NCI-H1048 (cell line): ENCODE measurements around the gene ARHGDIG.
A peak's percentile ranks its signal among the peaks of the same experiment; 100 is the strongest.
"Not testable (repeated sequence)": the region's sequence is repeated elsewhere in the genome, so short reads cannot be mapped to it uniquely, and the experiment has no call there.

Source experiments
- DNase-seq: peaks from one replicate; lab custom pipeline; 2025; lab: John Stamatoyannopoulos, UW

Gene ARHGDIG

DNA sequence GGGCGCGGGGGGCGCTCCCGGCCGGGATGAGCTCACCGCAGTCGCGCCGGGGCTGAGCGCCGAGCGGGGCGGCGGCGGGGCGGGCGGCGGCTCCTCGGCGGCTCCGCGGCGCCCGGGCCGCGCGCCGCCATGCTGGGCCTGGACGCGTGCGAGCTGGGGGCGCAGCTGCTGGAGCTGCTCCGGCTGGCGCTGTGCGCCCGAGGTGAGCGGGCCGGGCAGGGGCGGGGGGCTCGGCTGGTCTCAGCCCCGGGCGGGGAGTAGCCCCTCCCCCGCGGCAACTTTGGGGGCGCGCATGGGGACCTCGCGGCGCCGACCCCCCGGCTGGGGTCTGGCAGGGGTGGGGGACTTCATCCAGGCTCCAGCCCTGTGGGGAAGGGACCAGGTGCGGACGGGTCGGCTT is at the start of gene ARHGDIG:
Gene ARHGDIG (plus strand): TSS at position 40 of the 400 bp plus-strand sequence. CDS start 90 bp downstream, at position 130.
- no peak for DNase-seq

DNA sequence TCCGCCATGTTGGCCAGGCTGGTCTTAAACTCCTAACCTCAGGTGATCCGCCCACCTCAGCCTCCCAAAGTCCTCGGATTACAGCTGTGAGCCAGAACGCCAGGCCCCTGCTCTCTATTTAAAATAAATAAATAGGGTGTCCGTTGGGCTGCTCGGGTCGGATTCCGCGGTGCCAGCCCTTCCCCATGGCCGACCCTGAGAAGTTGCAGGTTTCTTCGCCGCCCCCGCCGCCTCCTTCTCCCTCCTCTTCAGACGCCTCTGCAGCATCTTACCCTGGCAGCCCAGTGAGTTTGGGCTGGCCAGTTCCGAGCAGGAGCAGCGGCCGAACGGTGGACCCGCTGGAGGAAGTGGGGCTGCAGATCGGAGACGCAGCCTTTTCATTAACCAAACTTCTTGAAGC is 49.4 kb upstream of the ARHGDIG start:
- DNase-seq: no peak

DNA sequence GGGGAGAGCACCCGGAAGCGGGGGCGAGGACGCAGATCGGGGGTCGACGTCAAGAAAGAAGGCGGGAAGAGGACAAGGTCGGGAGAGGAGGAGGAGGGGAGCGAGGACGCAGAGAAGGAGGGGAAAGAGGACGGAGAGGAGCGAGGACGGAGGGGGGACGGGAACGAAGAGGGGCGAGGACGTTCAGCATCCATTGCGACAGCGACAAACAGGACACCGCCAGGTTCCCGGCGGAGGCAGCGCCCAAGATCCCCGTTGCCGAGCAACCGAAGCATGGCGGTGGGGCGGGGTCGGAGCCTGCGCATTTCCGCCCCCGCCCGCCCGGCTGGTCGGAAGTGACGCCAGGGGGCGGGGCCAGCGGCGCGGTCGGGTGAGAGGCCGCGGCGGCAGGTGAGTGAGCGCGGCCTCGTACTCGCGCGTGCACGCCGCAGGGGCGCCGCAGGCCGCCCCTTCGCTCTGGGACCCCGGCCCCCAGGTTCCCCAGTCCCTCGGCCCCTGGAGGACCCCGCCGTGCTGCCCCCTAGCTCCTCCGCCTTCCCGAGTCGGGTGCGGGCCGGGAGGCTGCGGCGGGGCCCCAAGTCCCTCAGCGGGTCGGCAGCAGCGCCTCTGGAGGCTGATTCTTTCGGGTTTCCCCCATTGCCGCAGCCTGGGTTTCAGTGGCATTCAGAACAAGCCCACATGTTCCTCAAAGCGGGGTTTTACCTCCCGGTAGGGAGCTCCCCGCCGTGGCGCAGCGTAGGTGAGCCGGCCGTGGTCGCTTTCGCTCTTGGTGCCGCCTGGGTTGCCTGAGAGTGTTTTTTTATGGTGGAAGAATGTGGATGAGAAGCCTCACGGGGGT is 45.7 kb upstream of the ARHGDIG start, which contains the start of gene FAM234A:
Gene FAM234A (plus strand): TSS at position 354 of the 838 bp plus-strand sequence. CDS start 19,593 bp downstream, outside the sequence.
- peak; percentile 27 for DNase-seq

DNA sequence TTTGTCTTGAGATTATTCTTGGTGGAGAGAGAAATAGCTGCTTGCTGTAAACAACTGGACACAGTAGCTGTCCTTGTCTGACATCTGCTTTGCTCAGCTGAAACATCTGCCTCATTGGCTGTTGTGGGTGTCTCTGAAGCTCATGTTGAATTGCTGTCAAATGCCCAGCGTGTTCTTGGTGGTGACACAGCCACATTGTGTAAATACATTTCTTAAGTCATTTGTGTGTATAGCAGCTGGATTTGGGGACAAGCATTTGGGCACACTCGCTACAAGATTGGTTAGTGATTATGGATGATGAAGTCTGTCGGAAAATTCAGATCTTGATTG is 40.5 kb upstream of the ARHGDIG start:
- no peak for DNase-seq

DNA sequence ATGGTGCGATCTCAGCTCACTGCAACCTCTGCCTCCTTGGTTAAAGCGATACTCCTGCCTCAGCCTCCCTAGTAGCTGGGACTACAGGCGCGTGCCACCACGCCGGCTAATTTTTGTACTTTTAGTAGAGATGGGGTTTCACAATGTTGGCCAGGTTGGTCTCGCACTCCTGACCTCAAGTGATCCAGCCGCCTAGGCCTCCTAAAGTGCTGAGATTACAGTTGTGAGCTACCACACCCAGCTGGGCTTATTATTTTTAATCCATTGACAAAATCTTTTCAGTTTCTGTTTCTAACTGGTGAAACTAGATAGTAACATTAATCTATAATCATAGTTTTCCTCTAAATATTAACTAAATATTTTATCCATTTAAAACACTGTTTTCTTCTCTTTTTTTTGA is 39.8 kb upstream of the ARHGDIG start:
- no peak for DNase-seq

DNA sequence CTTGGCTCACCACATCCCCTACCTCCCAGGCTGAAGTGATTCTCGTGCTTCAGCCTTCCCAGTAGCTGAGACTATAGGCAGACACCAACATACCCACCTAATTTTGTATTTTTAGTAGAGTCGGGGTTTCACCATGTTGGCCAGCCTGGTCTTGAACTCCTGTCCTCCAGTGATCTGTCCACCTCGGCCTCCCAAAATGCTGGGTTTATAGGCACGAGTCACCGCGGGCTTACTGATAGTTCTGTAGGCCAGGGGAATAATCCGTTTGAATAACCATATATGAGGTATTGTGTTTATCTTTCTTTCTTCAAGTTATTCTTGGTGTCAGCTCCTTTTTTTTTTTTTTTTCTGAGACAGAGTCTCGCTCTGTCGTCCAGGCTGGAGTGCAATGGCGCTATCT is 38.1 kb upstream of the ARHGDIG start:
- DNase-seq: no peak

DNA sequence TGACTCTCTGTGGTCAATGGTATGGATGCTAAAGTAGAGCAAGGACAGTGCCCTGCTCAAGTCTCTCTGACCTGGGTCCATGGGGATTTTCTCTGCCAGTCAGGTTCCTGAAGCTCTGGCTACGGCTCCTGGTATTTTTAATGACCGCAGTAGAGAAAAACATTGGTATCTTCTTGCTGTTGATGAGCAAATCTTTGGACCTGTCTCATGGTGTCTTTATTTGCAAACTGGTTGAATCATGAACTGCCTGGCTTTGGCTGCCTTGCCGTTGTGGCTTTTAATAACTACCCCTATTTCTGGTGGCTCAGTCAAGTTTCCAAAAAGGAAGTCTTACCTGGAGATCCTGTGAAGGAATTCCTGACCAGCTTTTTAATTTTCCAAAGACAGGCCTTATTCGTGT is 37.0 kb upstream of the ARHGDIG start:
- DNase-seq: no peak

DNA sequence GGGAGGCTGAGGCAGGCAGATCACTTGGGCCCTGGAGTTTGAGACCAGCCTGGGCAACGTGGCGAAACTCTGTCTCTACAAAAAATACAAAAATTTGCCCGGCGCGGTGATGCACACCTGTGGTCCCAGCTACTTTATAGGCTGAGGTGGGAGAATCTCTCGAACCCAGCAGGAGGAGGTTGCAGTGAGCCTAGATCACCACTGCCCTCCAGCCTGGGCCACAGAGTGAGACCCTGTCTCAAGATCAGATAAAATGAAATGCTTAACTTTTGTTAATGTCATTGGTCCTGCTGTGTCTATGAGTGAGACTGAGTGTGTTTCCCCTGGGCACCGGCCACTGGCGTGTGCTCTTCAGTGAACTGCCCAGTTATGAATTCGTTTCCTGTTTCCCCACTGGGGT is 35.3 kb upstream of the ARHGDIG start:
- no peak for DNase-seq

DNA sequence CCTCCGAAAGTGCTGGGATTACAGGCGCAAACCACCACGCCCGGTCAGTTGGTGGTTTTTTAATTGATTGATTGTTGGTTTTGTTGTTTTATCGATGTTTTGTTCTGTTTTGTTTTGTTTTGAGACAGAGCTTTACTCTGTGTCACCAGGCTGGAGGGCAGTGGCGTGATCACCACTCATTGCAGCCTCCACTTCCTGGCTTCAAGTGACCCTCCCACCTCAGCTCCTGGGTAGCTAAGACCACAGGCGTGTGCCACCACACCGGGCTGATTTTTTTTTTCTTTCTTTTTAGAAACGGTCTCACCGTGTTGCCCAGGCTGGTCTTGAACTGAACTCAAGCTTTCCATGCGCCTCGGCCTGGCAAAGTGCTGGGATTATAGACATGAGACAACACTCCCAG is 33.4 kb upstream of the ARHGDIG start:
- DNase-seq: no peak

DNA sequence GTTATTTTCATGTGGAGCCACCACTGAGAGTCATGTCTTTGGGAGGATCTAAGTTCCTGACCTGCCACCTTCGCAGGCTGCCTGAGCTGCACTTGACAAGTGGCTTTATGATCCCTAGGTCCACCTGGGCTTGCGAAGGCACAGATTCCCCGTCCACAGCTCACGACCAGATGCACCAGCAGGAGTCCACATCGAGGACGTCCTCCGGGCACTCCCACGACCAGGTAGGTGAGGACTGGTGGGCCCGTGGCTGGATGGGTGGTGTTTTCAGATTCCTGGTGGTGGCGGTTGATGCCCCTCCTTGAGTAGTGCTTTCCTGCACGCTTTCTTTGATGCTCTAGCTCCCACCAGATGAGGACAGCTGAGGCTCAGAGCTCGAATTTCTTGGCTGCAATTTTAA is 31.0 kb upstream of the ARHGDIG start:
- no peak for DNase-seq

DNA sequence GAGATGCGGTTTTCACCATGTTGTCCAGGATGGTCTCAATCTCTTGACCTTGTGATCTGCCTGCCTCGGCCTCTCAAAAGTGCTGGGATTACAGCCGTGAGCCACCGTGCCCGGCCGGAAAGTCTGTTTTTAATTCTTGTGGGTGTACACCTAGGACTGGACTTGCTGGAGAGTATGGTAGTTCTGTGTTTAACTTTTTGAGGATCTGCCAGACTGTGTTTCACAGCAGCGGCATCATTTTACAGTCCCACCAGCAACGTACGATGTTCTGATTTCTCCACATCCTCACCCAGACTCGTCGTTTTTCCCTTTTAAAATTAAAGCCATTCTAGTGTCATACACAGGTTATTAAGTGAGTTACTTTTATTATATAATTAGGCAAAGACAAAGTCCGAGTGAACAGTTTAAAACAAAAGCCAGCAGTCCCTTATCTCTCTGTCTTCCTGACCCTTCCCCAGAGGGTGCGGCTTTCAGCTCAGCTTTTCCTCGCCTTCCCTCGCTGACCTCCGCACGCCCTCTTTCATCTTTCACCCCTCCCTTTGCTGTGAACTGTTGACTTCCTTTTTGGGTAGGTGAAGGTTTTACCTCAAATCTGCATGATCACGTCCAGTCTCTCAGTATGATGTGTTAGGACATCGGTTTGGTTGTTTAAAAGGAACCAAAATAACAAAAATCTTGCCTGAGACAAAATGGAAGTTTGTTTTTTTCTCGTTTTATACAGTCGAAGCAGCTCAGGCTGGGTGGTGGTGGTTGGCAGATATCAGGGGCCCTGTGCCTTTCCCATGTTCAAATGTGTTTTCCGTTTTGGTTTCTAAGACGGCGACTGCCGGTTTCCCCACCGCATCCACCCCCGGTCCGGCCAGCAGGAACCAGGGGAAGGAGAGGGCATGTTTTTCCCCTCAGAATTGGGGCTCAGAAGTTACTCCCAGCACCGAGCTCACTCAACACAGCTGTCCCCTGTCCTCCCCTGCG is 27.7 kb upstream of the ARHGDIG start:
- DNase-seq: no peak

DNA sequence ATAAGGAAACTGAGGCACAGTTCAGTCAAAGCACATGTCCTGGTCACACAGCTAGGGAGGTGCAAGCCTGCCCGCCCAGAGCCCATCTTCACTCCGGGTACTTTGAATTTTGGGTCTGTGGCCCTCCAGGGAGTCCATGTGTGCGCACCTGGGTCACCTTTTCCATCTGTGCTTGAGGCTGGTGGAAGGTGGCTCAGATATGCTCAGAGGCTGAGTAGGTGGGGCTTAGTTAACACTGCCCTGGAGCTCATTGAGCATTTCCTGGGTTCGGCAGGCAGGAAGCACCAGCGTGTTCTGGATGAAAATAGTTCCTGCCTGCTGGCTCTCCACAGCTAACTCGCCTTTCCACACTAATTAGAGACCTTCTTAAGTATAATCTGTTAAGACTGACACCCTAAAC is 26.6 kb upstream of the ARHGDIG start:
- no peak for DNase-seq

DNA sequence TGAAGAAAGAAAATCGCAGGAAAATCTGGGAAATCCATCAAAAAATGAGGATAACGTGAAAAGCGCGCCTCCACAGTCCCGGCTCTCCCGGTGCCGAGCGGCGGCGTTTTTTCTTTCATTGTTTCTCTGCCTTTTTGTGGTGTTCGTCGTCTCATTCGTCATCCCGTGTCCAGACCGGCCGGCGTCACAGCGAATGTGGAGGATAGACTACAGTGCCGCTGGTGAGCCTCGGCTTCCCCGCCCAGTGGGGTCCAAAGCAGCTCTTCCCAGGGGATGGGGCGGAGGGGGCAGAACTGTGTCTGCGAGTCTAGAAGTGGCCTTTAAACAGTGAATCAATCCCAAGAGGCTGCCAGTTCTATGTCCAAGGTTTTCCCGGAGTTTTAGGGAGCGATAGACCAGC is 25.9 kb upstream of the ARHGDIG start:
- no peak for DNase-seq

DNA sequence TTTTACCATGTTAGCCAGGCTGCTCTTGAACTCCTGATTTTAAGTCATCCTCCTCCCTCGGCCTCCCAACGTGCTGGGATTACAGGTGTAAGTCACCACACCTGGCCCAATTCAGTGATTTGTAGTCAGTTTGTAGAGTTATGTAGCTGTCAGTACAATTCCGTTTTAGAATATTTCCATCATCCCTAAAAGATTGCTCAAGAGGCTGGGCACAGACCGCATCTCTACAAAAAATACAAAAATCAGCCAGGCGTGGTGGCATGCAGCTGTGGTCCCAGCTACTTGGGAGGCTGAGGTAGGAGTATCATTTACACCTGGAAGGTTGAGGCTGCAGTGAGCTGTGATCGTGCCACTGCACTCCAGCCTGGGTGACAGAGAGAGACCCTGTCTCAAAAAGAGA is 25.2 kb upstream of the ARHGDIG start:
- DNase-seq: no peak

DNA sequence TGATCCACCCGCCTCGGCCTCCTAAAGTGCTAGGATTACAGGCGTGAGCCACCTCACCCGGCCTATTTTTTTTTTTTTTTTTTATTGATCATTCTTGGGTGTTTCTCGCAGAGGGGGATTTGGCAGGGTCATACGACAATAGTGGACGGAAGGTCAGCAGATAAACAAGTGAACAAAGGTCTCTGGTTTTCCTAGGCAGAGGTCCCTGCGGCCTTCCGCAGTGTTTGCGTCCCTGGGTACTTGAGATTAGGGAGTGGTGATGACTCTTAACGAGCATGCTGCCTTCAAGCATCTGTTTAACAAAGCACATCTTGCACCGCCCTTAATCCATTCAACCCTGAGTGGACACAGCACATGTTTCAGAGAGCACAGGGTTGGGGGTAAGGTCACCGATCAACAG is 22.3 kb upstream of the ARHGDIG start:
- DNase-seq: not testable (repeated sequence)

DNA sequence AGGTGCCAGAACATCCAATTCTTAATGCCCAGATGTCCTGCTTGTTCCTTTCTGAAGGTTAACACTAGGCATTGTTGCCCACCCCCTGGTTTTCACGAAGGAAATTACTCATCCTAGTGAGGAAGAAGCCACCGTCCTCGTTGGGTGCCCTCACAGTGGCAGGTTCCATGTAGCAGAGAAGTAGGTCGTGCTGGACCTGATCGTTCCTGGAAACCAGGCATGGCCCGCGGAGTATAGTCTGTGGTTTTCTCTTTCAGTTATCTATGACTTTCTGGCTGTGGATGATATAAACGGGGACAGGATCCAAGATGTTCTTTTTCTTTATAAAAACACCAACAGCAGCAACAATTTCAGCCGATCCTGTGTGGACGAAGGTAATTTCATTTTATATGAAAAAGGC is 21.2 kb upstream of the ARHGDIG start:
- no peak for DNase-seq

DNA sequence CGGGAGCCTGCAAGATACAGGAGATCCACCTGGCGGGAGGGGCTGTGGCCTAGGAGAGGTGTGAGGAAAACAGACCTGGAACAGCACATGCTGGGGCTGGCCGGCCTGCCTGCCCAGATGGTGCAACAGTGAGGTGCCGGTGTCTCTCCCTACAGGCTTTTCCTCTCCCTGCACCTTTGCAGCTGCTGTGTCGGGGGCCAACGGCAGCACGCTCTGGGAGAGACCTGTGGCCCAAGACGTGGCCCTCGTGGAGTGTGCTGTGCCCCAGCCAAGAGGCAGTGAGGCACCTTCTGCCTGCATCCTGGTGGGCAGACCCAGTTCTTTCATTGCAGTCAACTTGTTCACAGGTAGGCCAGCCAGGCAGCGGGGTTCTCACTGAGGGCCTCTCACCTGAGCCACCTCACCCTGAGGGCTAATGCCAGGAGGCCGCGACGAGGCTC is 20.6 kb upstream of the ARHGDIG start:
- DNase-seq: no peak

DNA sequence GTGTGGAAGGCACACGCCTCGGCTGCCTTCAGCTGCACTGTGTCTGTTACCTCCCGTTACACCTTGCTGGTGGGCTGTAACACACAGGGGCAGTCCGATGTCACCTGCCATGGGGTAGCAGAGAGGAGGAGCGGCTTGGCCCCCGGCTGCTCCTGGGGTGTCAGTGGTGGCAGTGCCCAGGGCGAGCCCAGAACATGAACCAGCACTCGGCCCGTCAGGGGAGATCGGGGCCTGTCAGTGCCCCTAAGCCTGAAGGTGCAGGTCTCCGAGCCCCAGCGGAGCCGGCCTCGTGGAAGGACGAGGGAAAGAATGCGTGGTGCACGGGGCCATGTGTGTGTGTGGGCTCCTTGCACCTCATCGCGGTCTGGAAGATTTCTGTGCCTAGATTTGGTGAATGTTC is 20.1 kb upstream of the ARHGDIG start:
- no peak for DNase-seq

DNA sequence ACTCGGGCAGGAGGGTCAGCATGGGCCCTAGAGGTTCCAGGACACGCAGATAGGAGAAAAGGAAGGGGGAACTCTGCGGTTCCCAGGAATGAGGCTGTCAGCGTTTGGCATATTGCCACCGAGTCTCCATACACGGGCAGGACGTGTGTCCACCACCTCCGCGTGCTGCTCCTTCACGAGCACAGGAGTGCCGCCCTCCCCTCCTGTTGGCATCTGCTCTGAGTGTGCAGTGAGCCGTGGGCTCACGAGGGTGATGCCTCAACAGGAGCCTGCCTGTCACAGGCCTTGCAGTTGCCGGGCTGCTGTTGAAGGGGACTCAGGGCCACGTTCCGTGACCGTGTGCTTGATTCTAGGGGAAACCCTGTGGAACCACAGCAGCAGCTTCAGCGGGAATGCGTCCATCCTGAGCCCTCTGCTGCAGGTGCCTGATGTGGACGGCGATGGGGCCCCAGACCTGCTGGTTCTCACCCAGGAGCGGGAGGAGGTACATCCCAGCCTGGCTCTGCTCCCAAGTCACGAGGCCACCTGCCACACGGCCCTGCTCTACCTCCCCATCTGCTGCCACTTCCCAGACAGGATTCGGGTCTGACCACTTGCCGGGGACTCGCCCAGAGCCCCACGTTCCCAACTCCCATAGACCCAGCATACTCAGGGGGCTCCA is 19.2 kb upstream of the ARHGDIG start:
- no peak for DNase-seq

DNA sequence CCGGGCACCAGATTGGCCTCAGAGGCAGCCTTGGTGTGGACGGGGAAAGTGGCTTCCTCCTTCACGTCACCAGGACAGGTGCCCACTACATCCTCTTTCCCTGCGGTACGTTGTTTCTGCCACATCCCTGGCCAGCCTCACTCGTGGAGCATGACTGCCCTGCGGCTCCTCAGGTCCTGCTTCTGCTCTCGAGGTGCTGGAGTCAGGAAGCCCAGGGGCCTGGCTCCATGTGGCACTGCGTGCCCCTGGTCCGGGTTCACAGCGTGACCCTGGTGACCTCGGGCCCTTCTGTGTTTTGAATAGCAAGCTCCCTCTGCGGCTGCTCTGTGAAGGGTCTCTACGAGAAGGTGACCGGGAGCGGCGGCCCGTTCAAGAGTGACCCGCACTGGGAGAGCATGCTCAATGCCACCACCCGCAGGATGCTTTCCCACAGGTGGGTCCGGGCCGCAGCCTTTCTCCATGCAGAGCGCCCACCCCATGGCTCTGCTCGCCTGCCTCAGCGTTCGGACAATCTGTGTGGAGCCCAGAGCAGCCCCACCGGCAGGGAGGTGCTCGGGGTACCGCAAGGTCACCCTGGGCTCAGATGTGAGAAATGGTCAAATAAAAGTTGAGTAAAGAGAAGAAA is 18.2 kb upstream of the ARHGDIG start:
- DNase-seq: no peak

DNA sequence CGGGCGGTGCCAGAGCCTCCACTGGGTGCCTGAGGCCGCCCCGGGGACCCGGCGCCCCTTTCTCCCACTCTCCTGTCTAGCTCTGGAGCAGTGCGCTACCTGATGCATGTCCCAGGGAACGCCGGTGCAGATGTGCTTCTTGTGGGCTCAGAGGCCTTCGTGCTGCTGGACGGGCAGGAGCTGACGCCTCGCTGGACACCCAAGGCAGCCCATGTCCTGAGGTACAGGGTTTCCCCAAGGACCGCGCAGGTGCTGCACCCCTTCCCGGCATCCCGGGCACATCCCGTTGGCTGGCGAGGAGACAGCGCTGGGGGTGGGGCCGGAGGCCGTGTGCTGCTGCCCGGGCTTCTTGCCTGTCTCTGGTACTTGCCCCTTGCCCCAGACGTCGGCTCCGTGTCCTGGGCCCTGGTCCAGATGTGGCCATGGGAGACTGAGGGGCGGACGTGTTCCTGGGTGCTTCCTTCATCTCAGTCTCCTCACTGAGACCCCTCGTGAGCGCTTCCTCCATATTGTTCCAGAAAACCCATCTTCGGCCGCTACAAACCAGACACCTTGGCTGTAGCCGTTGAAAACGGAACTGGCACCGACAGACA is 17.1 kb upstream of the ARHGDIG start:
- DNase-seq: no peak

DNA sequence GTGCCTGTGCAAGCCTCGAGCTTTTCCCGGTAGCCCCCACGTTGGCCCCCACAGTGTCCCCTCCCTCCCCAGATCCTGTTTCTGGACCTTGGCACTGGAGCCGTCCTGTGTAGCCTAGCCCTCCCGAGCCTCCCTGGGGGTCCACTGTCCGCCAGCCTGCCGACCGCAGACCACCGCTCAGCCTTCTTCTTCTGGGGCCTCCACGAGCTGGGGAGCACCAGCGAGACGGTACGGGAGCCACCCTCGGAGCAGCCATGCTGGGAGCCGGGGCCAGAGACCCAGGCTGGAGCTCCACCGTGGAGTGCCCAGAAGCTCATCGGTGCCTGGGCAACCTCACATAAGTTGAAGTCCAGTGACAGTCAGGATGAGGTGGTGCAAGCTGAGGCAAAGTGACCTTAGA is 16.4 kb upstream of the ARHGDIG start:
- DNase-seq: no peak
